IPS-18c (cell line): ENCODE results near the gene RABGAP1L.

ENCODE experiments used
- H3K4me3 ChIP-seq: 2 replicates; pipeline ENCODE4 v1.7.0; 2013; ENCODE audit warnings: low read depth, mild to moderate bottlenecking, low read length, moderate library complexity; ENCODE audit not compliant: insufficient read depth
- H3K9me3 ChIP-seq: one replicate; pipeline ENCODE4 v1.6.1; 2013; ENCODE audit warnings: mild to moderate bottlenecking, low read length, moderate library complexity; ENCODE audit not compliant: control insufficient read depth, insufficient read depth

Gene RABGAP1L

DNA sequence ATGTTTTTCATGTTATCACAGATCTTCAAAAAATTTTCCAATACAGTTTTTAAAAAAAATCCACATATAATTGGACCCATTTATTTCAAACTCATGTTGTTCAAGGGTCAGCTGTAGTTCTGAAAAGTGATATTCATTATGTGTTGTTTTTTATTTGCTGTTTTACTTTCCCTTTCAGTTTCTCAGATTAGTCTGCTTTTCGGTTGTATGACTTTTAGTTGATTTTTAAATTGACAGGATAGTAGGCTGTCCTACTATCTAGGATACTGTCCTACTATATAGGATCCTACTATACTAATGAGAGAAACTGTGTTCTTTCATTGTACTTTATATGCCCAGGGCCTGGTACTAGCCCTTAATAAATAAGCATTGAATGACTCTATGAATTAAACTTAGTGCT is 254.9 kb downstream of the RABGAP1L start:
- Histone ChIP-seq H3K4me3 (no peak overlapping the region), H3K9me3 (no peaks in the 10 kb centered on the region)

DNA sequence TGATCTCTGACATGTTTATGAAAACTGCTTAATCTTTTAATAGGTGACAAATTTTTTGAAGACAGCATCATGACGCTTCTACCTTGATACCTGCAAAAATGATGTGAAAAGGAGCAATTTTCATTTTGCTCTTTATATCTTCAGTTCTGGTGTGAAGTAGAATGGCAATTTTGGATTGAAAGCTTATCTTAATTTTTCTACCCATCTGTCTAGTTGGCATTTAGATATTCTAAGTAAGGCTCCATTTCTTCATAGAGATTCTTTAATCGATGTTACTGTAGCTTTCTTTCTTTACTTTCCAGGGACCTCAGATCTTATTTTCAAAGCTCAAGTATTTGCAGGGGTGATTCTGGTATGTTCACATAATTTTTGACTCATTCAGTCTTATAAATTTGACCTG is 256.2 kb downstream of the RABGAP1L start:
- H3K9me3 ChIP-seq = no peaks in the 10 kb centered on the region
- no peak overlapping the region for H3K4me3 ChIP-seq

DNA sequence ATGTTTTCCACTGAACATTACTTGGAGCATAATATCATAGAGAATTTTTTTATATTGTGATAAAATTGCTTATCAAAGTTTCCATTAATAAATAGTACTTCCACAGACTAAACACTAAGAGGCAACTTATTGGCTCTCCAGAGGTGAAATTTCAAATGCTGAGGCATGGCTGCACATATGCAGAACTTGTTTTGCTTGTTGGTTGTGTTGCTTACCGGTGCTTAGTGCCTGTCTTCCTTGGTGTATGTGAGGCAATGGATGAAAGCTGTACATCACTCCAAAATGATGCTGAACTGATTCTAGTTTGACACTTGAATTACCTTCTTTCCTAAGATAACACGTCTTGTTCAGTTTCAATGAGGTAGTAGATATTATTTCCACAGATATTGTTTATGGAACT is 258.6 kb downstream of the RABGAP1L start:
- no peak overlapping the region for H3K4me3 ChIP-seq
- no peaks in the 10 kb centered on the region for H3K9me3 ChIP-seq

DNA sequence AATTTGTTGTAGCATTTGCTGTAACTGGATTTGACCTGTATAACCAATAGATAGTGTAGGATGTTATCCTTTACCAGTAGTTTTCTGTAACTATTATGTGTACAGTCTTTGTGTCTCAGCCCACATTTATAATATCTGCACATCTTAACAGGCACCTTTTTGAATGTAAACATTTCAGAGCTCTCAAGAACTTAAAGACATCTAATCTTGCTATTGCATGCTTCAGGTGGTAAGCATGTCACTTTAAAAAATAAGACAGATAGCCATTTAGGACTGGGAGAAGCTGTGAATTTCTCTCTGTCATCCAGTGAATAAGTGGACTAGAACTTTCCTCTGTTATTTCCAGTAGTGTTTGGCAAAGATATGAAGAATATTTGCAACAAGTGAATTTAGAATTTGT is 265.8 kb downstream of the RABGAP1L start:
- H3K4me3 ChIP-seq = no peak overlapping the region
- peaks cover 2% of the 10 kb centered on the region for H3K9me3 ChIP-seq

DNA sequence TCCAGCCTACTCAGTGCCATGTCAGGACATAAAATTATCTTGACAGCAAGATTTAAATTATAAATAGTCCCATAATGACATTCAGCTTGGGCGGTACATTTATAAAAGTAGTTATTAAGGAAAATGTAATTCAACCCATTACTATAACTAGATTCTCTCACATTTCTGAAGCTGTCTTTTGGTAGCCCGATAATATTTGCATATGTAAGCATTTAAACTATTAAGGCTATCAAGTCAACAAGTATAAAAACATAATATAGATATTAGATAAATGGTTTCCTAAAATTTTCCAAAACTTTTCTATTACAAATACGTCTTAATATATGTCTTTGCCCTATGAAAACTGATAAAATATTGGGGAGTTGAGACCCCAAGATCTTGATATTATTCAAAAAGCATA is 266.8 kb downstream of the RABGAP1L start:
- Histone ChIP-seq H3K4me3 (no peak overlapping the region), H3K9me3 (peaks cover 2% of the 10 kb centered on the region)

DNA sequence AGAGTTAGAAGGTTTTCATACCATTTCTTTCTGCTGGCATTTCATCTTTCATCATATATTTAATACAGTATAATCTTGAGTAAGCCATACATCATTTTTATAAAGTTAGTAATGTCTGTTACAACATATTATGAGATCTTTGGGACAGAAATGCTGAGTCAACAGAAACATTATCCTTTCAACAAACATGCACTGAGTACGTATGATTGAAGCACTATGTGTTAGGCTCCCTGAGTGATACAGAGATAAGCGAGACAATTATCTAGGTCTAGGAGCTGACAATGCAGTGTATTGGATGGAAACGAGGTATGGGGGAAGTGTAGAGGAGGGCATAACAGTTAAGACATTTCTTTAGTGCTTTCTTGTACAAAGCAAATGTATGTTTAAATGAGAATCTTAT is 268.7 kb downstream of the RABGAP1L start:
- peaks cover 2% of the 10 kb centered on the region for H3K9me3 ChIP-seq
- no peak overlapping the region for H3K4me3 ChIP-seq

DNA sequence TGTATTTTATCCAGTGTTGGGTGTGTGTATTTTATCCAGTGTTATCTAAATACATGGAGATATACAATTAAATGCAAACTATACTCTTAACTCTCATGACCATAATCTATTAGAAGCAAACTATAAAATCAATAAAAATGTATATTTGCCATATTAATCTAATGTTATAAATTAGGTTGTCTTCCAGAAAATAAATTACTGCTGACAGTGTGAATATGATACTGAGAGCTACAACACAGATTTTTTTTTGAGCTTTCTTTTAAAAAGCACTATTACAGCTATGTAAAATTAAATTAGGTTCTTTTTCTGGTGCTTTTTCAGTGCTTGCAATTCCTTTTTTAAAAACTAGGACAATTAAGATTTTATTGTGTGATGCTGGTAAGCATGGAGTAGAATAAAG is 269.4 kb downstream of the RABGAP1L start:
- peaks cover 2% of the 10 kb centered on the region for H3K9me3 ChIP-seq
- H3K4me3 ChIP-seq = no peak overlapping the region

DNA sequence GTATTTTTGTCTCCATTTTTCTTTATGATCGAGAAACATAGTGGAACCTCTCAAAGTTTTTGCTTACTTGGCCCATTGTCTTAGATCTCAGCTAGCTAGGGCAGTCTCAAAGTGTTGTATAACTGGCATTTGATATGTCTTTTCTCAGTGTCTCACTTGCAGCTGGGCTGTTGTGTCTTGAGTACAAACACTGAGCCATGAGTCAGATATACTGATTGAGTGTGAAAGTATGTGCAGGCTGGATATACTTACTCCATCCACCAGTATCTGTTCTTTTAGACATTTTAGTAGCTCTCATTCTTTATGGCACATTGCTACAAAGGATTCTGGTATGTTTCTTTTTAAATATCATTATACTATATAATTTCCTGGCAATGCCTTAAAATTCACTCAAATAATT is 274.1 kb downstream of the RABGAP1L start:
- Histone ChIP-seq H3K9me3 (peaks cover 5% of the 10 kb centered on the region), H3K4me3 (no peak overlapping the region)

DNA sequence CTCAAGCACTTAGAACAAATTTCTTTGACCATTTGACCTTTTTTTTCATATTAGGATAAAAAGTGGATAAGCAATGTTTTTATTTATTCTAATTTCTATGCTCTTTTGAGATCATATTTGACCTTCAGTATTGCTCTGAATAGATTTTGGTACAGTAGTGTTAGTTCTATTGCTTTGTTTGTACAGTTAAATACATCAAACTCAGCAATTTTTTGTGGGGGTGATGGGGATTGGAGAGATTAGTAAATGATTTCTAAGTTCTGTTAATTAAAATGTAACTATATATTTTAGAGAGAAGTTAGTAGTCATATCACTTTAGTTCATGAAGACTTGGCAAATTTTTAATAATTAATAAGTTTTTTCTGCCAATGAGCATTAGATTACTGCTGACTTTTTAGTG is 286.0 kb downstream of the RABGAP1L start:
- no peak overlapping the region for H3K4me3 ChIP-seq
- no peaks in the 10 kb centered on the region for H3K9me3 ChIP-seq

DNA sequence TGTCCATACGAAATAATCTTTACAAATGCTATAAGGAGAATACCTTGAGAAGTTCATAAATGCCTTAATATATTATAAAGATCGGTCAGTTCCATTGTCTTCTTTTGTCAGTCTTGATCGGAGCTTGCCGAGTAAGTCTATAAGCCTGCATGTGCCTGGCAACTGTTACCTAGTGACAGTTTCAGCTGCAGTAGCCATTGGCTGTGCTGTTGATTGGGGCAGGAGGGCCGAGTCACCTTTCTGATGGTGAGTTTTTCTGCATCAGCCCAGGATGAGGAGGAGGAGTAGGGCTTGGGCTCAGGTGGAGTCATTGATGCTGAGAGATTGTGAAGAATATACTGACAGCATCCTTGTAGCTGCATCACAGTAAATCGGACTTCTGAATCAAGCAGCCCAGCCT is 286.5 kb downstream of the RABGAP1L start:
- H3K9me3 ChIP-seq = no peaks in the 10 kb centered on the region
- H3K4me3 ChIP-seq = no peak overlapping the region

DNA sequence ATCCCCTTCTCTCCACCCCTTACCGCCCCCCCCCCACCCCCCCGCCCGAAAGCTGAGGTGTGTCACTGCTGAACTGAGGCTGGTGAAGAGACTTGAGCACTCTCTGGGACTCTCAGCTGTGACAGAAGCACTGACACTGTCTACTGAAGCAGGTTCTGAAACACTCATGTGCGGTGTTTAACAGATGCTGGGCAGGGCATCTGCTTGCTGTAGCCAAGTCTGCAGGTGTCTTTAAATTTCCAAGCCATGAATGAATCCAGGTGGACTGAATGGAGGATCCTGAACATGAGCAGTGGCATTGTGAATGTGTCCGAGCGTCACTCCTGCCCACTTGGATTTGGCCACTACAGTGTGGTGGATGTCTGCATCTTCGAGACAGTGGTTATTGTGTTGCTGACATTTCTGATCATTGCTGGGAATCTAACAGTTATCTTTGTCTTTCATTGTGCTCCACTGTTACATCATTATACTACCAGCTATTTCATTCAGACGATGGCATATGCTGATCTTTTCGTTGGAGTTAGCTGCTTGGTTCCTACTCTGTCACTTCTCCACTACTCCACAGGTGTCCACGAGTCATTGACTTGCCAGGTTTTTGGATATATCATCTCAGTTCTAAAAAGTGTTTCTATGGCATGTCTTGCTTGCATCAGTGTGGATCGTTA is 288.7 kb downstream of the RABGAP1L start, which contains the start of gene GPR52:
Gene GPR52, plus strand, starts transcription at position 99 of the 665 bp plus-strand sequence. Its CDS starts 148 bp downstream, at position 247.
- Histone ChIP-seq H3K9me3 (no peaks in the 10 kb centered on the region), H3K4me3 (no peak within 1 kb of the TSS)

DNA sequence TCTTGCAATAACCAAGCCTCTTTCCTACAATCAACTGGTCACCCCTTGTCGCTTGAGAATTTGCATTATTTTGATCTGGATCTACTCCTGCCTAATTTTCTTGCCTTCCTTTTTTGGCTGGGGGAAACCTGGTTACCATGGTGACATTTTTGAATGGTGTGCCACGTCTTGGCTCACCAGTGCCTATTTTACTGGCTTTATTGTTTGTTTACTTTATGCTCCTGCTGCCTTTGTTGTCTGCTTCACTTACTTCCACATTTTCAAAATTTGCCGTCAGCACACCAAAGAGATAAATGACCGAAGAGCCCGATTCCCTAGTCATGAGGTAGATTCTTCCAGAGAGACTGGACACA is 289.2 kb downstream of the RABGAP1L start:
- Histone ChIP-seq H3K9me3 (no peaks in the 10 kb centered on the region), H3K4me3 (no peak overlapping the region)

DNA sequence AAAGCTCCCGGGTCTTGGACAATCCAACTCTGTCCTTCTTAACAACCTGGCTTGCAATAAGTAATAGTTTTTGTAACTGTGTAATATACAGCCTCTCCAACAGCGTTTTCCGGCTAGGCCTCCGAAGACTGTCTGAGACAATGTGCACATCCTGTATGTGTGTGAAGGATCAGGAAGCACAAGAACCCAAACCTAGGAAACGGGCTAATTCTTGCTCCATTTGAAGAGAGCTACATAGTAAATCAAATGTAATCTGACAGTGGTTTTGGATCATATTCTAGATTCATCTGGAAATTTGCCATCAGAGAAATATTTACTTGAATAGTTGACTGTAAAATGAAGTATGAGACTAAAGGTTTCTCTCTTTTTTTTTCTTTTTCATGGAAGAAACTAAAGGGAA is 289.7 kb downstream of the RABGAP1L start:
- no peaks in the 10 kb centered on the region for H3K9me3 ChIP-seq
- H3K4me3 ChIP-seq = no peak overlapping the region

DNA sequence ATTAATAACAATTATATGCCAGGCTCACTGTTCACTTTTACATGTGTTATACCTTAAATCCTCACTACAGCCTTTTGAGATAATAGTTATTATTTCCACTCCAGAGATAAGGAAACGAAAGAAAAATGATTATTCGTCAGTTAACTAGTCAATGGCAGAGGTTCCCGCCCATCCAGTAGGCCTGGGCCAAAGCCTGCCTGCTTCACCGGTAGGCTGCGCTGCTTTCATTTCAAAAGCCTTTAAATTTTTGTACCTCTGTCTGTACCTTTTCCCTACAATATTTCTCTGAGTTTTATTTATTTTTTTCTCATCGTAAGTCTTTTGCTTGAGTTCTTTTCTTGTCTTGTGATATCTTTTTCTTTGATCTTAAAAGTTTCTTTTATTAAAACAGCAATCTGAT is 292.1 kb downstream of the RABGAP1L start:
- Histone ChIP-seq H3K9me3 (no peaks in the 10 kb centered on the region), H3K4me3 (no peak overlapping the region)

DNA sequence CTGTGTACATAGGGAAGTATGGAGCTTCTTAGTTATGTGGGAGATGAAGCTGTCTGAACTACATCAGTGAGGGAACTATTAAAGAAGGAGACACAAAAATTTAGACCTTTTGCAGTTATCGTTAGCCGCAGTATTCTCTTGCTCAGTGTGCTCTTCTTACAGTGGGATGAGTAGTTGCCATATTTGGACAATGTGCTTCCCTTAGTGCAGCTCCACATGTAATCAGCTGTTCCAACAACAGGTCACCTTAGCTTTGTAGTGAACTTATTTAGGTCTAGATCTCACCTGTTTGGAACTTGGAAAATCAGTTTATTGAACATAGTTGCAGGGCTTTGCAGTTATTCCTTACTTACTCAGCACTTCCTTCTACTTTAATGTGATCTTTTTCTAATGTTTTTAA is 306.5 kb downstream of the RABGAP1L start:
- Histone ChIP-seq H3K9me3 (no peaks in the 10 kb centered on the region), H3K4me3 (no peak overlapping the region)

DNA sequence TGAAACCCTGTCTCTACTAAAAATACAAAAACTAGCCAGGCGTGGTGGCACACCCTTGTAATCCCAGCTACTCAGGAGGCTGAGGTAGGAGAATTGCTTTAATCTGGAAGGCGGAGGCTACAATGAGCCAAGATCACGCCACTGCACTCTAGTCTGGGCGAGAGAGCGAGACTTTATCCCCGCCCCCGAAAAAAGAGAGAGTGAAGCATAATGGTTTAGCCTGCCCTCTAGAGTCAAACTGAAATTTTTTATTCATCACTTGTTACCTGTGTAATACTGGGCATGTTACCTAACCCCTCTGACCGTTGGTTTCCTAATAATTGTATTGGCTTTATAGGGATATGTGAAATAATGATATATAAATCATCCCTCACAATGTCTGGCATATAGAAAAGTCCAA is 307.3 kb downstream of the RABGAP1L start:
- H3K4me3 ChIP-seq = no peak overlapping the region
- no peaks in the 10 kb centered on the region for H3K9me3 ChIP-seq

DNA sequence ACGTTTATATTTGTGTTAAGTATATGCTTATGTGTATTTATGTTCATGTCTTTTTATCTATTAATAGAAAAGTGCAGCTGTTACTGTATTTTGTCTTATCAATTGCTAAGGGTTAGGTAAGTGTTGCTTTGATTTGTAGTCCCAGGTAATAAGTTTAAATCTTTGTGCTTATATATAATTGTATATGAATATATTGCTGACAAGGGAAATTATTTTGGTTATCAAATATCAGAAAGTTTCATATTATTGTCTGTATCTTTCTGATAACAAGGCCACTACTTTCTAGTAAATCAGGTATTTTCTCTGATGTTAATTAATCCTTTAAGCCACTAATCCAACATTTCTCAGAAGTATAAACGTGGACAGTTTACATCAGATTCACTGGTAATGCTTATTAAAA is 309.7 kb downstream of the RABGAP1L start:
- Histone ChIP-seq H3K9me3 (no peaks in the 10 kb centered on the region), H3K4me3 (no peak overlapping the region)

DNA sequence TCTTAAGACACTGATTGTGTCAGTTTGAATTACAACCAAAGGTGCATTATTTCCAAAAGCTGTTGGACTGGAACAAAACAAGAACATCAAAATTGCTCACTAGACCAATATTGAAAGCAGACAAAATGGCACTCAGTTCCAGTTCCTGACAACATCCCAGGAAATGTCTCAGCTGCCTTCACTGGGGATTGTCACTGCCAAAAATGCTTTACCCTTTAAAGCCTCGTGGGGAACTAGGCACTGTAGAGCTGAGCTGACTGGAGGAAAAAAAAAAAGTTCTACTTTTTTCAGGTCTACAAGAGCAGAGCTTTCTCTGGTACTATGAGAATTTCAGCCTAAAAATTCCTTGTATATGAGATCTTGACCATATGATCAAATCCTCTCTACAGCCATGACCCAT is 310.4 kb downstream of the RABGAP1L start:
- Histone ChIP-seq H3K4me3 (no peak overlapping the region), H3K9me3 (no peaks in the 10 kb centered on the region)

DNA sequence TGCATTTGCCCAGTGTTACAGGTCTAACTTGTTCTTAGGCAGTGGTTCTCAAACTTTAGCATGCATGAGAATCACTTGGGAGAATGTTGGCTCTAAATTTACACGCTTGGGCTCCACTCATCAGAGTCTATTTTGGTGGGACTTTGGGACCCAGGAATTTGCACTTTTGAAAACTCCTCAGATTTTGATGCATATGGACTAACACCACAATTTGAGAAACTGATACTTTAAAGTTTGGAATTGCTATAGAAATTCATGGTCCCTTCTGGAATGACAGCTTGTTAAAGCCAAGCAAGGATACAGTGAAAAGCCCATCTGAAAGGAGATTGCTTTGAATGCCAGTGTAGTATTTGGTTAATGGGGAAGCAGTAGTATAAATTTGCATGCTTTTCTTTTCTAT is 320.0 kb downstream of the RABGAP1L start:
- Histone ChIP-seq H3K9me3 (no peaks in the 10 kb centered on the region), H3K4me3 (no peak overlapping the region)
